Natural killer cell treated with Interleukin-12 subunit alpha and Interleukin-12 subunit beta and Interleukin-15 and Interleukin-18, amount 100 ng/mL, for 72 hours (primary cell): ENCODE data around the gene TAGLN. TPM values are rescaled to one million over a fixed set of nuclear protein-coding genes. Genes with fewer than 3 reads are reported as not detected.

Source experiments
- ATAC-seq, 2 donors: fragments of 150-1000 bp; cut with Tn5 transposase in 1 of 2; sonication (Bioruptor Pico), chemical (Tn5 transposase) in 1 of 2; 2 replicates each; pipeline ENCODE4 v1.10.0; 2021
- DNase-seq: peaks from one replicate; pipeline ENCODE4 v3.0.0; 2022; ENCODE audit warnings: low spot score
- H3K27ac Mint-ChIP-seq, 2 donors: 1 replicate in 1 of 2; 2 replicates in 1 of 2; pipeline ENCODE4 v1.8.0; 2022; ENCODE audit warnings: mixed read lengths in 2 of 2, mild to moderate bottlenecking in 1 of 2, moderate library complexity in 1 of 2
- H3K27me3 Mint-ChIP-seq, 2 donors: 1 replicate in 1 of 2; 2 replicates in 1 of 2; pipeline ENCODE4 v1.8.0; 2022; ENCODE audit warnings: mixed read lengths in 2 of 2
- H3K36me3 Mint-ChIP-seq: one replicate; pipeline ENCODE4 v1.8.0; 2022; ENCODE audit warnings: mixed read lengths
- H3K4me1 Mint-ChIP-seq, 2 donors: 1 replicate in 1 of 2; 2 replicates in 1 of 2; pipeline ENCODE4 v1.8.0; 2022; ENCODE audit warnings: low read depth in 2 of 2, mixed read lengths in 2 of 2, mild to moderate bottlenecking in 1 of 2
- H3K4me3 Mint-ChIP-seq: one replicate; pipeline ENCODE4 v1.8.0; 2022; ENCODE audit warnings: mixed read lengths
- H3K9me3 Mint-ChIP-seq: 2 replicates; pipeline ENCODE4 v1.8.0; 2022; ENCODE audit warnings: mixed read lengths
- total RNA-seq, 2 donors: library from RNA; stranded (reverse); gene quantifications; one replicate each; pipeline ENCODE4 v1.2.3, GENCODE V29; 2022

TAGLN gene
- total RNA-seq, 2 donors from 2014 or later = 4.8 to 7.4 TPM

DNA sequence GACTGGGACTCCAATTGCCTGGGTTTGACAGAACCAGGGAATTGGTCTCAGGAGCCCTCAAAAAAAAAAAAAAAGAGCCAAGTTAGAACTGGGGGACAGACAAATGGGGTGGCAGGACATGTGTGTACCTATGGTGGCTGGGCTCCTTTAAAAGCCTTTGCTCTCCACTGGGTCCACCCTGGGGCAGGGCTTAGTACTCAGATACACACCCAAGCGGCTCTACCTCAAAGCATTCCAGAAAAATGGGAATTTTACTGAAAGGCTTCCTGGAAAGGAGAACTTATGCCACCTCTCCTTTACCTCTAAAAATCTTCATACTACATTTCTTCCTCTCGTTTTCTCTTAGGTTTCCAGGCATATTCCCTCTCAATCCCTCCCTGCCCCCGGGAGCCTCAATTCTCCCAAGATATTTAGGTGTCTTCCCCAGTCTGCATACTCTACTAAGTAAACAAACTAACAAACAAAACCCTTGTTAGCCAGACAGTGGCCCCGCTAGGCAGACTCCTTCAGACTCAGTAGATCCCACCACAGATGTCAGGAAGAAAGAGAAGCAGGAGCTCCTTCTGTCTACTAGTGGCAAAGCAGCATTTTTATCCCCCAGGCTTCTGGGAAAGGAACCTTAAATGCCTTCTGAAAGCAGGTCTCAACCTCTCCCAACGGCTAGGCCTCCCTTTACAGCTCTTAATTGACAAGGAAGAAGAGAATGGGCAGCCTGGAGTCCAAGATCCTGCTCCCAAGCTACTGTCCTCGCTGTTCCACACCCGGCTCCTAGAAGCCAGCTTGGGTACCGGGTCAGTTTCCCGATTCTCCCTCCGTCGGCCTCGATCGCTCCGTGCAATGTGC is 32.0 kb downstream of the TAGLN start:
- ATAC-seq = no peak
- Mint-ChIP-seq H3K9me3 (no peaks in the 10 kb centered on the region), H3K27ac (peak overlapping the region; percentile 96 to 98), H3K4me1 (peaks cover 37 to 51% of the 10 kb centered on the region in 2 donors), H3K4me3 (peak overlapping the region; percentile 97), H3K27me3 (no peaks in the 10 kb centered on the region), H3K36me3 (peaks cover 20% of the 10 kb centered on the region)
- no peak for DNase-seq

DNA sequence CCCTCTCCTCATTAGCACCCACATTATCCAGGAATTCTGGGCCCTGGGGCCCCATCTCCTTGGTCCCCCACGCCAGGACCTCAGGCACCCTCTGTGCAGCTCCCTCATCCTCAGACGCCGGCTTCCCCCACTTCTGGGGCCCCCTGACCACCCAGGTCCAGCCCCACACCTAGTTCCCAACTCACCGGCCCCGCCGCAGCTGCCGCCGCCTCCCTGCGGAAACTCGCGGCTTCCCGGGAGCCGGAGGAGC is 32.6 kb downstream of the TAGLN start, which contains the start of gene PCSK7:
Gene PCSK7 (minus strand): TSS at position 232 of the 250 bp plus-strand sequence. CDS start 2,229 bp downstream, outside the sequence.
- H3K4me3 Mint-ChIP-seq = peak within 1 kb of the TSS; percentile 97
- peaks cover 15% of the 10 kb centered on the region for H3K36me3 Mint-ChIP-seq
- no peaks in the 10 kb centered on the region for H3K9me3 Mint-ChIP-seq
- DNase-seq (peak; percentile 82), ATAC-seq (no peak)
- H3K27ac Mint-ChIP-seq = peak within 1 kb of the TSS; percentile 96 to 98
- H3K27me3 Mint-ChIP-seq = no peaks in the 10 kb centered on the region
- H3K4me1 Mint-ChIP-seq = peaks cover 32 to 45% of the 10 kb centered on the region in 2 donors

- ATAC-seq (peak; percentile 86 to 90), DNase-seq (peak; percentile 83)
- H3K27ac Mint-ChIP-seq = peak within 1 kb of the TSS; percentile 96 to 98
- H3K4me3 Mint-ChIP-seq = peak within 1 kb of the TSS; percentile 97
- peaks cover 15% of the 10 kb centered on the region for H3K36me3 Mint-ChIP-seq
- no peaks in the 10 kb centered on the region for H3K9me3 Mint-ChIP-seq
- no peaks in the 10 kb centered on the region for H3K27me3 Mint-ChIP-seq
- peaks cover 31 to 45% of the 10 kb centered on the region in 2 donors for H3K4me1 Mint-ChIP-seq
Observed at GRCh38 chr11:117232092-117232878, 33.1 kb downstream of the TAGLN start, which contains the start of gene RNF214. Gene RNF214, plus strand, starts transcription at chr11:117232671. Its CDS starts 1,602 bp downstream, at chr11:117234273.

DNA sequence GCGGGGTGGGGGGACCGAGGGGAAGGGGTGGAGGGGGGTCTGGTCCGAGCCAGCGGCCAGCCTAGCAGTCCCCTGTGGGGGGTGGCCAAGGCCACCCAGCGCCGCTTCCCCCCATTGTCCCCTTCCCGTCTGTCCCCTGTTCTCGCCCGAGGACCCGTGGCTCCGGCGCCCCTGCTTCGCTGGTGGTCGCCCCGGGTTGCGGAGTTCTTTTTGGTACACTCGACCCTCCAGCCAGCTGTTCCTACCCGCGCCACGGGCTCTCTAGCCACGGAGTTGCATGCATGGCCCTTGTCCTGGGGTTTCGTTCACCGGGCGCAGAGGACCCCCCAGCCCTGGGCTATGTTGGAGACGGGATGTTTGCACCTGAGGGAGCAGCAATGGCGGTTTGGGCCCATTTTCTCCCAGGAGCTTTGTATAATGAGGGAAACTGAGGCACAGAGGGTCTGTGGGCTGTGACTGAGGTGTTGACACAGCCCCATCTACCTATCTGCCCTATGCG is 33.8 kb downstream of the TAGLN start:
- peak overlapping the region; percentile 84 to 96 for H3K27ac Mint-ChIP-seq
- peaks cover 11% of the 10 kb centered on the region for H3K36me3 Mint-ChIP-seq
- peaks cover 31 to 44% of the 10 kb centered on the region in 2 donors for H3K4me1 Mint-ChIP-seq
- DNase-seq (no peak), ATAC-seq (peak in 1 of 2 donors; percentile 0)
- no peaks in the 10 kb centered on the region for H3K9me3 Mint-ChIP-seq
- H3K4me3 Mint-ChIP-seq = peak overlapping the region; percentile 86
- no peaks in the 10 kb centered on the region for H3K27me3 Mint-ChIP-seq

DNA sequence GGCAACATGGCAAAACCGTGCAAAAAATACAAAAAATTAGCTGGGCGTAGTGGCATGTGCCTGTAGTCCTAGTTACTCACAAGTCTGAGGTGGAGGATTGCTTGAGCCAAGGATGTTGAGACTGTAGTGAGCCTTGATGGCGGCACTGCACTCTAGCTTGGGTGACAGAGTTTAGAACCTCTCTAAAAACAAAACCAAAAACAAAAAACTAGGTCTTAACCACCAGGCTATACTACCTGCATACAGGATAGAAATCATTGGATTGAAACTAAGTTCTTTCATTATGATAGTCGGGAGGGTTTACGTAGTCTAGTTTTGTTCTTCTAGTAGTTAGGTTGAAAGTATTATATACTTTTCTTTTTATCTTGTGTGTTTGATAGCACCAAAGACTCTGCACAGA is 39.1 kb downstream of the TAGLN start:
- Mint-ChIP-seq H3K27me3 (no peaks in the 10 kb centered on the region), H3K9me3 (no peaks in the 10 kb centered on the region), H3K36me3 (peaks cover 6% of the 10 kb centered on the region), H3K4me1 (peaks cover 7 to 11% of the 10 kb centered on the region in 2 donors), H3K27ac (no peak overlapping the region), H3K4me3 (no peak overlapping the region)
- ATAC-seq (no peak), DNase-seq (no peak)

- no peak overlapping the region for H3K27ac Mint-ChIP-seq
- peaks cover 10% of the 10 kb centered on the region for H3K36me3 Mint-ChIP-seq
- ATAC-seq (no peak), DNase-seq (no peak)
- H3K27me3 Mint-ChIP-seq = no peaks in the 10 kb centered on the region
- no peak overlapping the region for H3K4me3 Mint-ChIP-seq
- no peaks in the 10 kb centered on the region for H3K9me3 Mint-ChIP-seq
- peaks cover 2% of the 10 kb centered on the region in 2 donors for H3K4me1 Mint-ChIP-seq
Observed at GRCh38 chr11:117239295-117239694, 40.1 kb downstream of the TAGLN start.

DNA sequence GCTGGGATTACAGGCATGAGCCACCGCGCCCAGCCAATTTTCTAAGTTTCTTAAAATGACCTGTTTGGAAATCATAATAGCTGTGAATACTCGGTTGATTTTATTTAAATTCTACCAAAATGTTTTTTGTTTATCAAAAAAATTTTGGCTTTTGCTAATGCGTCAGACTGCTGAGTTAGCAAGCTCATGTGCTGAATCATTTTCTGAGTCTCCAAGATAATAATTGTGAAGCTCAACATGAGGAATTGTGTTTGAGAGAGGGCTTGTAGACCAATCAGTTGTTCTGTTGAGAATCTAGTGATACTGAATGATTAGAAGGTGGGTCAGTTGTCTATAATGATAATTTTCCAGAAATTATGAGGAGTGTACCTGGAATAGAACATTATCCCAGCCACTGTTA is 49.2 kb downstream of the TAGLN start:
- DNase-seq (no peak), ATAC-seq (no peak)
- no peaks in the 10 kb centered on the region for H3K9me3 Mint-ChIP-seq
- H3K27ac Mint-ChIP-seq = no peak overlapping the region
- H3K27me3 Mint-ChIP-seq = no peaks in the 10 kb centered on the region
- peaks cover 21% of the 10 kb centered on the region for H3K36me3 Mint-ChIP-seq
- H3K4me3 Mint-ChIP-seq = no peak overlapping the region
- peaks cover 0 to 3% of the 10 kb centered on the region in 2 donors for H3K4me1 Mint-ChIP-seq

GRCh38 chr11:117249571-117249970 is 50.4 kb downstream of the TAGLN start:
- peaks cover 0 to 3% of the 10 kb centered on the region in 2 donors for H3K4me1 Mint-ChIP-seq
- H3K36me3 Mint-ChIP-seq = peaks cover 15% of the 10 kb centered on the region
- no peak overlapping the region for H3K4me3 Mint-ChIP-seq
- DNase-seq (no peak), ATAC-seq (no peak)
- H3K27ac Mint-ChIP-seq = no peak overlapping the region
- no peaks in the 10 kb centered on the region for H3K9me3 Mint-ChIP-seq
- H3K27me3 Mint-ChIP-seq = no peaks in the 10 kb centered on the region

DNA sequence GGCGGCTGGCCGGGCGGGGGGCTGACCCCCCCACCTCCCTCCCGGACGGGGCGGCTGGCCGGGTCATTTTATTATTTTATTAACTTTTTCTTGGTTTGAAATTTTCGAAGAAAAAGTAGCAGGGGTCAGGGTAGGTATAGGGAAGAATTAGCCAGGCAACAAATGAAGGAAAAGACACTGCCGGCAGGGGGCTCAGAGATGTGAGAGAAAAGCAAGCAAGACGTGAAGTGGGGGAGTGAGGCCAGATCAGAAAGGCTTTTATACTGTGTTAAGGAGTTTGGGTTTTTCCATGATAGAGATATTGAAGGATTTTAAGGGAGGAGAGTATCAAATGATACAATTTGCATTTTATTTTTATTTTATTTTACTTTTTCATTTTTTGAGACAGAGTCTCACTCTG is 52.3 kb downstream of the TAGLN start:
- H3K36me3 Mint-ChIP-seq = peaks cover 13% of the 10 kb centered on the region
- H3K4me3 Mint-ChIP-seq = no peak overlapping the region
- H3K9me3 Mint-ChIP-seq = no peaks in the 10 kb centered on the region
- no peak for ATAC-seq
- H3K4me1 Mint-ChIP-seq = peaks cover 0 to 3% of the 10 kb centered on the region in 2 donors
- no peak for DNase-seq
- no peak overlapping the region for H3K27ac Mint-ChIP-seq
- H3K27me3 Mint-ChIP-seq = no peaks in the 10 kb centered on the region

GRCh38 chr11:117255966-117256365 is 56.8 kb downstream of the TAGLN start:
- peaks cover 0 to 3% of the 10 kb centered on the region in 2 donors for H3K4me1 Mint-ChIP-seq
- no peaks in the 10 kb centered on the region for H3K36me3 Mint-ChIP-seq
- no peak overlapping the region for H3K4me3 Mint-ChIP-seq
- no peak for ATAC-seq
- no peaks in the 10 kb centered on the region for H3K9me3 Mint-ChIP-seq
- H3K27ac Mint-ChIP-seq = no peak overlapping the region
- no peak for DNase-seq
- no peaks in the 10 kb centered on the region for H3K27me3 Mint-ChIP-seq

GRCh38 chr11:117256573-117256972 is 57.4 kb downstream of the TAGLN start:
- no peak overlapping the region for H3K4me3 Mint-ChIP-seq
- no peaks in the 10 kb centered on the region for H3K27me3 Mint-ChIP-seq
- ATAC-seq = no peak
- no peaks in the 10 kb centered on the region for H3K36me3 Mint-ChIP-seq
- H3K9me3 Mint-ChIP-seq = no peaks in the 10 kb centered on the region
- peaks cover 0 to under 1% of the 10 kb centered on the region in 2 donors for H3K4me1 Mint-ChIP-seq
- DNase-seq = no peak
- H3K27ac Mint-ChIP-seq = no peak overlapping the region
